ENCODE measurements around the gene ACKR4.

The ACKR4 gene

GRCh38 chr3:132641837-132642538, 44.9 kb downstream of the ACKR4 start:
- no peak for DNase-seq (ENCODE audit: low read depth in 3 of 3)

GRCh38 chr3:132642539-132642847, 45.4 kb downstream of the ACKR4 start:
- DNase-seq (ENCODE audit: low read depth in 3 of 3): no peak

- DNase-seq (ENCODE audit: low read depth in 3 of 3): no peak
These were observed 46.3 kb downstream of the ACKR4 start for GRCh38 chr3:132643366-132643765.

GRCh38 chr3:132645058-132645457, 48.0 kb downstream of the ACKR4 start:
- DNase-seq (ENCODE audit: low read depth in 3 of 3): no peak

GRCh38 chr3:132650153-132650552, 53.1 kb downstream of the ACKR4 start:
- DNase-seq (ENCODE audit: low read depth in 3 of 3): no peak
